Retina (tissue), 1 donor: ENCODE results near the gene AP3B2.
"Not testable (repeated sequence)": the region's sequence is repeated elsewhere in the genome, so short reads cannot be mapped to it uniquely, and the experiment has no call there.

Experiments used
- DNase-seq: peaks from one replicate; pipeline ENCODE4 v3.0.0-alpha.2; 2016

AP3B2 gene

GRCh38 chr15:82648257-82649103 is 61.2 kb downstream of the AP3B2 start:
- peak; percentile 64 for DNase-seq

DNA sequence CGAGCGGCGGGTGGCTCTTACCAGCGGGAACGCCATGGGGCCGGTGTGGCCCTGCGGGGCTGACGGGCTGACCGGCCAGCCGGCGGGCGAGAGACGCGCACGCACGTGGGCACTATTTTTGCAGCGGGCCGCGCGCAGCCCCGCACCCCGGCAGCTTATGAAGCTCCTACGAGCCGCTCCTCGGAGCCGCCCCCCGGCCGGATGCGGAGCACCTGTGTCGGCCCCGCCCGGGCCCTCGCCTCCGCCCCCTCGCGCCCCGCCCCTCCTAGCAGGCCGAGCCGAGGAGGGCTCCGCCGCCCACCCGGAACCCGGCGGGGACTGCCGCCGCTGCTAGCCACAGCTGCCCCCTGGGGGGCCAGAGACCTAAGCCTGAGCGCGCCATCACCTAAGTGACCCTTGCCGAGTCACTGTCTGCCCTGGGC is 61.8 kb downstream of the AP3B2 start:
- peak; percentile 62 for DNase-seq

DNA sequence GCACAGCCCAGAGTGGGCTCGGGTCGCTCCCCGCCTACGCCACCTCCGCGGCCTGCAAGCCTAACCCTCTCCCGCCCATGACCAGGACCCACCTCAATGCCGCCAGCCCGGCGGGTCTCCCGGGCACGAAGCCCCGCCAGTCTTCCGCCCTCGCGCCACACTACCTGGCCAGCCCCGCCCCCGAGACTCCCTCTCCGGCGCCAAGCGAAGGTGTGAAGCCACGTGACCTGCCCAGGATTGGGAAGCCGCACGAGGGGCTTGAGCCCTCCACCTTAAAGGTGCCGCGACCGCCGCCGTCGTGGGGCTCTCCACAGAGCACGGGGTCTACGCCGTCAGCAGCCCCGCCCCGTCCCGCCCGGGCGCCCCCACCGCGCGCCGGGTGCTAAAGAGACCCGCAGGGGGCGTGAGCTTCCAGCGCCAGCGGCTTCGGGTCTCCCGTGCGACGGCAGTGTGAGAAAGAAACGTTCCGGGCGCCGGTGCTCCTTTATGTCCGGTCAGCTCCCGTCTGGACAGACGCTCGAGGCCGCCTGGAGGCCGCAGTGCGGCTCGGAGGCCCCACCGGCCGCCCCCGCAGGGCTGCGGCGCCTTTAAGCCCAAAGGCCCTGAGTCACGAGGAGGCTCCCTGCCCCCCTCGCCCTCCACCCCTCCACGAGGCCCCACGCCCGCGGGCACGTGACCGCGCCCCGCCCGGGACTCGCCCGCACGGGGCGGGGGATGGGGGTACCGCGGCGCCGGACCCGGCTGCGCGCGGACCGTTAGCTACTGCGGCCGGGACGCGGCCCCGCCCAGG is 62.4 kb downstream of the AP3B2 start, which contains the start of gene CPEB1:
TSS of gene CPEB1 (minus strand) at position 319 of the 790 bp plus-strand sequence. CDS start 18,904 bp downstream, outside the sequence.
- DNase-seq, result peak; percentile 74

GRCh38 chr15:82646250-82647044 is 63.2 kb downstream of the AP3B2 start:
- peak; percentile 88 for DNase-seq

- not testable (repeated sequence) for DNase-seq
Measured at GRCh38 chr15:82644967-82645852, 64.5 kb downstream of the AP3B2 start.

DNA sequence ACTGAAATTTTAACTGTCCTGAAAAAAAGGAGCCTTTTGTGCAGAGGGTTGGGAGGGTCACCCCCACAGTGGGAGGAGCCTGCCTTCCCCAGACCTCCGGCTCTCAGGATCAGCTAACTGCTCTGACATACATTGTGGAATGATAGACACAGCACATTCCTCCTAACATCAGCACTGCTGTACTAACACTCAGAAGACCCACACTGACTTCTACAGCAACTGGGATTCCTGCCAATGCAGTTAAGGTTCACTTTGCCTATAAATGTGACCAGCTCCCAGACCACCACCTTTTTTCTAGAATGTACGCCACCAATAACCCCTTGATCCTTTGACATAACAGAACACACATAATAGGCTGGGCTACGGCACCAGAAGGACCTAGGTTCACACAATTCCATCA is 65.7 kb downstream of the AP3B2 start:
- DNase-seq, result peak; percentile 33

DNA sequence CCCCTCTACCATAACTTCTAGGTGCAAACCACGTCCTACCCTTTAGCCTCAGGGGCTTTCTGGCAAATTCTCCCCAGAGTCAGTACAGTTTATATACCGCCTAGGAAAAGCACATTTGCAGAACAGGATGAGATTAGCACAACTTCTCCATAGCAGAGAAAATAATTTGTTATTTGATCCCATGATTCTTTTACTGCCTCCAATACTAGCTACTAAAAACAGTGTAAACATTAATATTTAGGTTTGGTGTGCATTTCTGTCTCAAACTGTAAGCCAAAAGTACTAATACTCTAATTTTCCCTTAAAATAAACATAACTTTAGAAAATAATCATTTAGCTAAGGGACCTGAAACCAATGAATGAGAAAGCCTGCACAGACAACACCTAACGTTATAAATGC is 67.0 kb downstream of the AP3B2 start:
- no peak for DNase-seq

DNA sequence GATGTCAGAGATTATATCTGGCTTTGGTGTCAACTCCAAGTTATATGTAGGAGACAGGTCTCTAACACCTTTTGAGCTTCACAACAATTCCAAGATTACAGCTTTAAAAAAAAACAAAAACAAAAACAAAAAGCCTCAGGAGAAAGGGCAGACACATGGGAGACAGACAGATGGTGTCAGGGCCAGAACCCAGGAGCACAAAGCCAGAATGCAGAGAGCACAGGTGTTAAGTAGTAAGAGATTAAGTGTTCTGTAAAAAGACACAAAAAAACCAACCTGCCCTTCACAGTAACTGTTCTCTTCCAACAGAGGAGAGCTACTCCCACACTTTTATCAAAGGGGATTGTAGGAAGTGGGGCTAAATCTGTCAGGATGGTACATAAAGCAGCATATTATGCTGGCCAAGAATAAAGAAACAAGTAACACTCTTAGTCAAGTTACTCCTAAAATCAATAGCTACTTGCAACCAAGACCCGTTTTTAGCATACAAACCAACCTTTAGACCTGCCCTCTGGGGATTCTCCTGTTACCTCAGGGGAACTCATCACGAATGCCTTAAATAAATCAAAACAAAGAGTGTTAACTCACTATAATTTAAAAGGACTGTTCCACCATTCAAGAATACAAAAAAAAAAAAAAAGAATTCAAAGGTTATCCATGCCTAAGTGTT is 68.4 kb downstream of the AP3B2 start:
- DNase-seq, result no peak

DNA sequence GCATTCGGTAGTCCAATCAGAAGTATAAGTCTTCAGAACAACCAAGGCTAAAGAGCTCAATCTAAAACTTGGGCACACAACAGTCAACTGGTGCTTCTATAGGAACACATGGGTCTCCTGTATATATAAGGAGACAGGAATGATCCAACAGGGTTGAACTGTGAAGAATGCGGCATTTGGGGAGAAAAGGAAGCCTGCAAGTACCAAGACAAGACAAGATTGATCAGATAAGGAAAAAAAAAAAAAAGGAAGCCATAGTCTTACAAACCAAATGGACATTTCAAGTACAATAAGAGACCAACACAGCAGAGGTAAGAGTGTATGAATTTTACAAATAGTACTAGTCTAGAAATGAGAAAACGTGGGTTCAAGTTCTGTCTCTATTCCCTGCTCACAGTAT is 69.0 kb downstream of the AP3B2 start:
- DNase-seq, result no peak

DNA sequence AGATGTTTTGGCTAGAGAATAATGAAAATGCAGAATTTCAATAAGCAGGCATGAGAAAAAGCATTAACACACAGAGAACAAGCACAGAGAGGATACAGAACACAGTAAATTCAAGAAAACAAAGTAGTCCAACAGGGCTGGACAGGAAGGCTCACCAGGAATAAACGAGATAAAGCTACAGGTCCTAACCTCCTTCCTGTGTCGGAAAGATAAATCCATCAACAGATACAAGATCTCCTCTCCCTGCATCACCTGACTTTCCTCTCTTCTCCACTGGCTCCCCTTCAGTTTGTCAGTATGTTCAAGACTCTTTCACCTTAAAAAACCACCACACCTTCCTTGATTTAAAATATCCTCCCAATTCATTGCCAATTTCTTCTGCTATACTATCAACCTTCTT is 73.9 kb downstream of the AP3B2 start:
- no peak for DNase-seq

DNA sequence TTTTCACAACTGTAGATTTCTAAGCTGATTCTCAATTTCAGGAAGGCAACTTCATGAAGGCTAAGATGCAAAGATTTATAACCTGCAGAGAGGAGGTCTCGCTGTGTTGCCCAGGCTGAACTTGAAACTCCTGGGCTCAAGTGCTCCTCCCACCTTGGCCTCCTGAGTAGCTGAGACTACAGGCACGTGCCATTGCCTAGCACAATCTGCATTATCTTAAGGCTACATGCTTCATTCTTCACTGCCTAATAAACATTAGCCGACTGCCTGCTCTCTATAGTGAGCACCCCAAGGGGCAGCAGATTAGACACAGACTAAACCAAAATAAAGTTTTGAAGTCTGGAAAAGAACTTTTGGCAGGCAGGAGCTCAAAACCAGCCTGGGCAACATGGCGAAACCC is 79.6 kb downstream of the AP3B2 start:
- DNase-seq, result no peak

DNA sequence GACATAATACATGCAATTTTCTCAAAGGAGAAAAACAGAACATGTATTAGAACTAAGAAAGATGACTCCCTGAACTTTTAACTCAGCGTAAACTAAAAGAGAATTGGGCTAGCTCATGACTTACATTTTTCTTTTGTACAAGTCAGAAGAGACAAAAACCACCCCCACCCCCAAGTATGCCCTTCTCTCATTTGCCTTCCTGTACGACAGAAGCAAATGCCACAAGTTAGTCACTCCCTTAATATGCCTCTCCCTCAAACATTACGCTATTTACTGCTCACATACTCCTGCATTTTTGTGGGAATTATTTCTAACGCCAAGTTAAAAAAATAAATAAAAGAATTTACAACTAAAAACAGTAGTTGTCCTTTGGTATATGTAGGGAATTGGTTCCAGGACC is 84.5 kb downstream of the AP3B2 start:
- no peak for DNase-seq

DNA sequence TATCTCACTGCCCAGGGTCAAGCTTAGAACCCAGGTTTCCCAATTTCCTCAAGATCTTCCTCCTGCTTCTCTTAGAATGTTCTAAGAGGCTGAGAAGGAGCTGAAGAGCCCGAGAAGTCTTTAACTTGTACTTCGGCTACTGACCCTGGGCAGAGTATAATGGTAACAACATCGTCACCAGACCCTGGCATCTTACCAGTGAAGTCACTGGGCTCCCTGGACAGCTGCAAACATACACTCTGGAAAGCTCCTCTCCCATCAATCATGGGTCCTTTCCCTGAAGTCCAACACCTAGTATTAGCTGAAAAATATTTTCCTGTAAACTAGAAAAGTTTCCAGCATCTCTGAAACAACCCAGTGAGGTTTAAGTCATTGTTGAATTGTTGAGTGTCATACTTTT is 85.2 kb downstream of the AP3B2 start:
- no peak for DNase-seq

DNA sequence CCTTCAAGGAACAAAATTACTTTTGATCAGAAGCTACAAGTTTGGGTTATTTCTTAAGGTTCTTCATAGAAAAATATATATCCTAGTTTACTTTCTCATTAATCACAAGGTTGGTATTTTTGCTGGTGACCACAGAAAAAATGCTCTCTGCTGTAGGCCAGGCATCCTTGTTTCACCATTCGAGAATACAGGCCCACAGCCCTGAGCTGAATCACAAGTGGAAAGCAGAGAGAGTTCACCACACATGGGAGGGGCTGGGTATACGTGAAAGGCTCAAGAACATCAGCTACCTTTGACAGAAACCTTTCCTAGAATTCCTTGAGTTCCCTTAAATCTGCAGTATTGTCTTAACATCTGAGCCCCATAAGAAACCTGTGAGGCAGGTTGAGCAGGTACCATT is 85.7 kb downstream of the AP3B2 start:
- DNase-seq, result no peak

DNA sequence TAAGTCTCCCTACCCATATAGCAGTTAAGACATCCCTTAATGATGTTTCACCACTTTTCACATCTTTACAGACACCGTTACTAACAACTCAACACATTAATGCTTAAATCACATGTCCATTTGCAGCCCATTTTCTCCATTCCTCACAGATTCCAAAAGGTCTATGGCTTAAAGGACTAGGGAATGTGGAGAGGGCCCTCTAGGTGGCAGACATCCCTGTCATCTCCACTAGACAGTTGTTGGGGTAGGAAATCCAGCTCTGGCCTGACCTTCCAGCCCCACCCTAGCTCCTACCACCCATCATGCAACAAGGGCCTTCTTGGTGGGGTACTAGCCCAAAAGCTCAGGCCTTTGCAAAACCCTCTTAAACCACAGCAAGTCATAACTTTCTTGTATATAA is 87.7 kb downstream of the AP3B2 start:
- DNase-seq, result no peak

DNA sequence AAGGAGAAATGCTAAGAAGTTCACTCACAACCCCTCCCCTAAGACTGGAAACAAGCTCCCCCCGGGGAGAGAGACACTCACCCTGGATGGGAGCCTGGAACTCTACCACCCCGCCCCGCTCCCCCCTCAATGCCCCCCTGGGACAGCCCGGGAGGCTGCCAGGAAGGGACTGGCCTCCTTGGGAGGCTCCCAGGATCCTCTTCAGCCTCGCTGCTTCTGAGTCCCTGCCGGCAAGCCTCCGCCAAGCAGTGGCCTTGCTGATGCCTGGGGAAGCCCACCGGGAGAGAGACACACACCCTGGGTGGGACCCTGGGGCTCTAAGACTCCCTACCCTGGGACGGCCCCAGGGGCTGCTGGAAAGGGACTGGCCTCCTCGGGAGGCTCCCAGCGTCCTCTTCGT is 95.9 kb downstream of the AP3B2 start:
- DNase-seq, result no peak

- DNase-seq, result no peak
Measured at GRCh38 chr15:82611348-82611747, 98.3 kb downstream of the AP3B2 start.
